ENCODE data around the gene PELI2.

DNA sequence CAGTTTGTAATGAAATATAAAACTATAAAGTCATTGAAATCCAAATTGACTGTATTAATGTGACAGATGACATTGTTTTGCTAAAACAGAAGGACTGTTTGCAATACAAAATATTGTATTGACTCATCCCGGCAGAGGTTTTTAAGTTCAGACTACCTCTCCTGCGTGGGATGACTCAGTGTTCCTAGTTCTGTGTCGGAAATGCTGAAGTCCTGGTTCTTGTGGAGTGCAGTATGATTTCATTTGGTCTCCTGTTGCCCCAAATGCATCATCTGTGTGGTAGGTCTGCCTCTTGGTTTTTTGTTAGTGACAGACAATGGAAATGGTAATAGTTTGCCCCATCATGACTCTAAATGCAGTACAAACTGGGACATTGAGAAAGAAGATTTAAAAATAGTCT lies 27.8 kb downstream of the PELI2 start:
- TF ChIP-seq, protein P1, sequence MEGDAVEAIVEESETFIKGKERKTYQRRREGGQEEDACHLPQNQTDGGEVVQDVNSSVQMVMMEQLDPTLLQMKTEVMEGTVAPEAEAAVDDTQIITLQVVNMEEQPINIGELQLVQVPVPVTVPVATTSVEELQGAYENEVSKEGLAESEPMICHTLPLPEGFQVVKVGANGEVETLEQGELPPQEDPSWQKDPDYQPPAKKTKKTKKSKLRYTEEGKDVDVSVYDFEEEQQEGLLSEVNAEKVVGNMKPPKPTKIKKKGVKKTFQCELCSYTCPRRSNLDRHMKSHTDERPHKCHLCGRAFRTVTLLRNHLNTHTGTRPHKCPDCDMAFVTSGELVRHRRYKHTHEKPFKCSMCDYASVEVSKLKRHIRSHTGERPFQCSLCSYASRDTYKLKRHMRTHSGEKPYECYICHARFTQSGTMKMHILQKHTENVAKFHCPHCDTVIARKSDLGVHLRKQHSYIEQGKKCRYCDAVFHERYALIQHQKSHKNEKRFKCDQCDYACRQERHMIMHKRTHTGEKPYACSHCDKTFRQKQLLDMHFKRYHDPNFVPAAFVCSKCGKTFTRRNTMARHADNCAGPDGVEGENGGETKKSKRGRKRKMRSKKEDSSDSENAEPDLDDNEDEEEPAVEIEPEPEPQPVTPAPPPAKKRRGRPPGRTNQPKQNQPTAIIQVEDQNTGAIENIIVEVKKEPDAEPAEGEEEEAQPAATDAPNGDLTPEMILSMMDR (conservative IDR thresholded peaks at IDR 0.05; ENCODE audit: low read depth in 2 of 2): no peak
- TF ChIP-seq POLR2AphosphoS5 (IDR thresholded peaks at IDR 0.05; ENCODE audit: low read depth): no peak
- TF ChIP-seq EZH2phosphoT487 (IDR thresholded peaks at IDR 0.05; ENCODE audit: unreplicated experiment): no peak
- TF ChIP-seq EZH2 (IDR thresholded peaks at IDR 0.05; ENCODE audit: low read depth, unreplicated experiment): no peak
- TF ChIP-seq ZNF114 (CRISPR knock-in tag; IDR thresholded peaks at IDR 0.05): no peak
- TF ChIP-seq, protein P2, sequence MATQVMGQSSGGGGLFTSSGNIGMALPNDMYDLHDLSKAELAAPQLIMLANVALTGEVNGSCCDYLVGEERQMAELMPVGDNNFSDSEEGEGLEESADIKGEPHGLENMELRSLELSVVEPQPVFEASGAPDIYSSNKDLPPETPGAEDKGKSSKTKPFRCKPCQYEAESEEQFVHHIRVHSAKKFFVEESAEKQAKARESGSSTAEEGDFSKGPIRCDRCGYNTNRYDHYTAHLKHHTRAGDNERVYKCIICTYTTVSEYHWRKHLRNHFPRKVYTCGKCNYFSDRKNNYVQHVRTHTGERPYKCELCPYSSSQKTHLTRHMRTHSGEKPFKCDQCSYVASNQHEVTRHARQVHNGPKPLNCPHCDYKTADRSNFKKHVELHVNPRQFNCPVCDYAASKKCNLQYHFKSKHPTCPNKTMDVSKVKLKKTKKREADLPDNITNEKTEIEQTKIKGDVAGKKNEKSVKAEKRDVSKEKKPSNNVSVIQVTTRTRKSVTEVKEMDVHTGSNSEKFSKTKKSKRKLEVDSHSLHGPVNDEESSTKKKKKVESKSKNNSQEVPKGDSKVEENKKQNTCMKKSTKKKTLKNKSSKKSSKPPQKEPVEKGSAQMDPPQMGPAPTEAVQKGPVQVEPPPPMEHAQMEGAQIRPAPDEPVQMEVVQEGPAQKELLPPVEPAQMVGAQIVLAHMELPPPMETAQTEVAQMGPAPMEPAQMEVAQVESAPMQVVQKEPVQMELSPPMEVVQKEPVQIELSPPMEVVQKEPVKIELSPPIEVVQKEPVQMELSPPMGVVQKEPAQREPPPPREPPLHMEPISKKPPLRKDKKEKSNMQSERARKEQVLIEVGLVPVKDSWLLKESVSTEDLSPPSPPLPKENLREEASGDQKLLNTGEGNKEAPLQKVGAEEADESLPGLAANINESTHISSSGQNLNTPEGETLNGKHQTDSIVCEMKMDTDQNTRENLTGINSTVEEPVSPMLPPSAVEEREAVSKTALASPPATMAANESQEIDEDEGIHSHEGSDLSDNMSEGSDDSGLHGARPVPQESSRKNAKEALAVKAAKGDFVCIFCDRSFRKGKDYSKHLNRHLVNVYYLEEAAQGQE (IDR thresholded peaks at IDR 0.05; ENCODE audit: unreplicated experiment): no peak
- TF ChIP-seq CREB1 (CRISPR knock-in tag; IDR thresholded peaks at IDR 0.05; ENCODE audit: low read depth): no peak
- TF ChIP-seq ZNF331 (CRISPR knock-in tag; IDR thresholded peaks at IDR 0.05; ENCODE audit: low read depth): no peak
- no peak for TF ChIP-seq STAT1 (IDR thresholded peaks at IDR 0.05; ENCODE audit: unreplicated experiment)
- TF ChIP-seq JUNB (IDR thresholded peaks at IDR 0.05; ENCODE audit: unreplicated experiment): no peak
- TF ChIP-seq NANOG (IDR thresholded peaks at IDR 0.05; ENCODE audit: borderline replicate concordance): no peak
- TF ChIP-seq, protein P3, sequence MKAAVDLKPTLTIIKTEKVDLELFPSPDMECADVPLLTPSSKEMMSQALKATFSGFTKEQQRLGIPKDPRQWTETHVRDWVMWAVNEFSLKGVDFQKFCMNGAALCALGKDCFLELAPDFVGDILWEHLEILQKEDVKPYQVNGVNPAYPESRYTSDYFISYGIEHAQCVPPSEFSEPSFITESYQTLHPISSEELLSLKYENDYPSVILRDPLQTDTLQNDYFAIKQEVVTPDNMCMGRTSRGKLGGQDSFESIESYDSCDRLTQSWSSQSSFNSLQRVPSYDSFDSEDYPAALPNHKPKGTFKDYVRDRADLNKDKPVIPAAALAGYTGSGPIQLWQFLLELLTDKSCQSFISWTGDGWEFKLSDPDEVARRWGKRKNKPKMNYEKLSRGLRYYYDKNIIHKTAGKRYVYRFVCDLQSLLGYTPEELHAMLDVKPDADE (IDR thresholded peaks at IDR 0.05): no peak
- TF ChIP-seq, protein P4, sequence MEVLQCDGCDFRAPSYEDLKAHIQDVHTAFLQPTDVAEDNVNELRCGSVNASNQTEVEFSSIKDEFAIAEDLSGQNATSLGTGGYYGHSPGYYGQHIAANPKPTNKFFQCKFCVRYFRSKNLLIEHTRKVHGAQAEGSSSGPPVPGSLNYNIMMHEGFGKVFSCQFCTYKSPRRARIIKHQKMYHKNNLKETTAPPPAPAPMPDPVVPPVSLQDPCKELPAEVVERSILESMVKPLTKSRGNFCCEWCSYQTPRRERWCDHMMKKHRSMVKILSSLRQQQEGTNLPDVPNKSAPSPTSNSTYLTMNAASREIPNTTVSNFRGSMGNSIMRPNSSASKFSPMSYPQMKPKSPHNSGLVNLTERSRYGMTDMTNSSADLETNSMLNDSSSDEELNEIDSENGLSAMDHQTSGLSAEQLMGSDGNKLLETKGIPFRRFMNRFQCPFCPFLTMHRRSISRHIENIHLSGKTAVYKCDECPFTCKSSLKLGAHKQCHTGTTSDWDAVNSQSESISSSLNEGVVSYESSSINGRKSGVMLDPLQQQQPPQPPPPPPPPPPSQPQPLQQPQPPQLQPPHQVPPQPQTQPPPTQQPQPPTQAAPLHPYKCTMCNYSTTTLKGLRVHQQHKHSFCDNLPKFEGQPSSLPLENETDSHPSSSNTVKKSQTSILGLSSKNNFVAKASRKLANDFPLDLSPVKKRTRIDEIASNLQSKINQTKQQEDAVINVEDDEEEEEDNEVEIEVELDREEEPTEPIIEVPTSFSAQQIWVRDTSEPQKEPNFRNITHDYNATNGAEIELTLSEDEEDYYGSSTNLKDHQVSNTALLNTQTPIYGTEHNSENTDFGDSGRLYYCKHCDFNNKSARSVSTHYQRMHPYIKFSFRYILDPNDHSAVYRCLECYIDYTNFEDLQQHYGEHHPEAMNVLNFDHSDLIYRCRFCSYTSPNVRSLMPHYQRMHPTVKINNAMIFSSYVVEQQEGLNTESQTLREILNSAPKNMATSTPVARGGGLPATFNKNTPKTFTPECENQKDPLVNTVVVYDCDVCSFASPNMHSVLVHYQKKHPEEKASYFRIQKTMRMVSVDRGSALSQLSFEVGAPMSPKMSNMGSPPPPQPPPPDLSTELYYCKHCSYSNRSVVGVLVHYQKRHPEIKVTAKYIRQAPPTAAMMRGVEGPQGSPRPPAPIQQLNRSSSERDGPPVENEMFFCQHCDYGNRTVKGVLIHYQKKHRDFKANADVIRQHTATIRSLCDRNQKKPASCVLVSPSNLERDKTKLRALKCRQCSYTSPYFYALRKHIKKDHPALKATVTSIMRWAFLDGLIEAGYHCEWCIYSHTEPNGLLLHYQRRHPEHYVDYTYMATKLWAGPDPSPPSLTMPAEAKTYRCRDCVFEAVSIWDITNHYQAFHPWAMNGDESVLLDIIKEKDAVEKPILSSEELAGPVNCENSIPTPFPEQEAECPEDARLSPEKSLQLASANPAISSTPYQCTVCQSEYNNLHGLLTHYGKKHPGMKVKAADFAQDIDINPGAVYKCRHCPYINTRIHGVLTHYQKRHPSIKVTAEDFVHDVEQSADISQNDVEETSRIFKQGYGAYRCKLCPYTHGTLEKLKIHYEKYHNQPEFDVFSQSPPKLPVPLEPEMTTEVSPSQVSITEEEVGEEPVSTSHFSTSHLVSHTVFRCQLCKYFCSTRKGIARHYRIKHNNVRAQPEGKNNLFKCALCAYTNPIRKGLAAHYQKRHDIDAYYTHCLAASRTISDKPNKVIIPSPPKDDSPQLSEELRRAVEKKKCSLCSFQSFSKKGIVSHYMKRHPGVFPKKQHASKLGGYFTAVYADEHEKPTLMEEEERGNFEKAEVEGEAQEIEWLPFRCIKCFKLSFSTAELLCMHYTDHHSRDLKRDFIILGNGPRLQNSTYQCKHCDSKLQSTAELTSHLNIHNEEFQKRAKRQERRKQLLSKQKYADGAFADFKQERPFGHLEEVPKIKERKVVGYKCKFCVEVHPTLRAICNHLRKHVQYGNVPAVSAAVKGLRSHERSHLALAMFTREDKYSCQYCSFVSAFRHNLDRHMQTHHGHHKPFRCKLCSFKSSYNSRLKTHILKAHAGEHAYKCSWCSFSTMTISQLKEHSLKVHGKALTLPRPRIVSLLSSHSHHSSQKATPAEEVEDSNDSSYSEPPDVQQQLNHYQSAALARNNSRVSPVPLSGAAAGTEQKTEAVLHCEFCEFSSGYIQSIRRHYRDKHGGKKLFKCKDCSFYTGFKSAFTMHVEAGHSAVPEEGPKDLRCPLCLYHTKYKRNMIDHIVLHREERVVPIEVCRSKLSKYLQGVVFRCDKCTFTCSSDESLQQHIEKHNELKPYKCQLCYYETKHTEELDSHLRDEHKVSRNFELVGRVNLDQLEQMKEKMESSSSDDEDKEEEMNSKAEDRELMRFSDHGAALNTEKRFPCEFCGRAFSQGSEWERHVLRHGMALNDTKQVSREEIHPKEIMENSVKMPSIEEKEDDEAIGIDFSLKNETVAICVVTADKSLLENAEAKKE (CRISPR knock-in tag; IDR thresholded peaks at IDR 0.05): no peak

All from GM23338 (cell line).